Activated T-cell treated with anti-CD3 and anti-CD28 coated beads, Interleukin-2, amount 50 U/mL, for 72 hours (primary cell): ENCODE results near the gene ISYNA1. TPM values are rescaled to one million over a fixed set of nuclear protein-coding genes. Genes with fewer than 3 reads are reported as not detected.

Source experiments
- ATAC-seq, 2 donors: fragments of 150-1000 bp; cut with Tn5 transposase; replicated peaks in 1 of 2; 2 replicates each; pipeline ENCODE4 v1.10.0; 2021; ENCODE audit warnings: moderate library complexity in 2 of 2, mild to moderate bottlenecking in 1 of 2
- DNase-seq, 2 donors: peaks; one replicate each; pipeline ENCODE4 v3.0.0; 2021 to 2022; ENCODE audit warnings: mixed read lengths in 1 of 2
- H3K27ac Mint-ChIP-seq: one replicate; pipeline ENCODE4 v1.8.0; 2022; ENCODE audit warnings: mild to moderate bottlenecking, moderate library complexity, mixed read lengths
- H3K27me3 Mint-ChIP-seq: one replicate; pipeline ENCODE4 v1.8.0; 2022; ENCODE audit warnings: low read depth, mixed read lengths
- H3K36me3 Mint-ChIP-seq, 2 donors: one replicate each; pipeline ENCODE4 v1.8.0; 2022; ENCODE audit warnings: mixed read lengths in 2 of 2, mild to moderate bottlenecking in 1 of 2; ENCODE audit not compliant: insufficient read depth in 2 of 2
- H3K4me1 Mint-ChIP-seq: one replicate; pipeline ENCODE4 v1.8.0; 2022; ENCODE audit warnings: low read depth, mixed read lengths
- H3K4me3 Mint-ChIP-seq, 2 donors: one replicate each; pipeline ENCODE4 v1.8.0; 2022; ENCODE audit warnings: mild to moderate bottlenecking in 2 of 2, mixed read lengths in 2 of 2, moderate library complexity in 2 of 2
- H3K9me3 Mint-ChIP-seq, 2 donors: one replicate each; pipeline ENCODE4 v1.8.0; 2022; ENCODE audit warnings: mixed read lengths in 2 of 2
- total RNA-seq, 2 donors: library from RNA; stranded (reverse); gene quantifications; one replicate each; pipeline ENCODE4 v1.2.3, GENCODE V29; 2022

Gene ISYNA1
- total RNA-seq, 2 donors from 2014 or later: 20.5 to 24.8 TPM

- Mint-ChIP-seq H3K4me3 (no peak overlapping the region), H3K27ac (no peak overlapping the region), H3K27me3 (no peaks in the 10 kb centered on the region), H3K36me3 (peaks cover 2 to 6% of the 10 kb centered on the region in 2 donors), H3K4me1 (peaks cover 6% of the 10 kb centered on the region), H3K9me3 (no peaks in the 10 kb centered on the region)
- no peak for DNase-seq
- ATAC-seq: no peak
Measured at GRCh38 chr19:18460900-18461299, 23.0 kb upstream of the ISYNA1 start.

DNA sequence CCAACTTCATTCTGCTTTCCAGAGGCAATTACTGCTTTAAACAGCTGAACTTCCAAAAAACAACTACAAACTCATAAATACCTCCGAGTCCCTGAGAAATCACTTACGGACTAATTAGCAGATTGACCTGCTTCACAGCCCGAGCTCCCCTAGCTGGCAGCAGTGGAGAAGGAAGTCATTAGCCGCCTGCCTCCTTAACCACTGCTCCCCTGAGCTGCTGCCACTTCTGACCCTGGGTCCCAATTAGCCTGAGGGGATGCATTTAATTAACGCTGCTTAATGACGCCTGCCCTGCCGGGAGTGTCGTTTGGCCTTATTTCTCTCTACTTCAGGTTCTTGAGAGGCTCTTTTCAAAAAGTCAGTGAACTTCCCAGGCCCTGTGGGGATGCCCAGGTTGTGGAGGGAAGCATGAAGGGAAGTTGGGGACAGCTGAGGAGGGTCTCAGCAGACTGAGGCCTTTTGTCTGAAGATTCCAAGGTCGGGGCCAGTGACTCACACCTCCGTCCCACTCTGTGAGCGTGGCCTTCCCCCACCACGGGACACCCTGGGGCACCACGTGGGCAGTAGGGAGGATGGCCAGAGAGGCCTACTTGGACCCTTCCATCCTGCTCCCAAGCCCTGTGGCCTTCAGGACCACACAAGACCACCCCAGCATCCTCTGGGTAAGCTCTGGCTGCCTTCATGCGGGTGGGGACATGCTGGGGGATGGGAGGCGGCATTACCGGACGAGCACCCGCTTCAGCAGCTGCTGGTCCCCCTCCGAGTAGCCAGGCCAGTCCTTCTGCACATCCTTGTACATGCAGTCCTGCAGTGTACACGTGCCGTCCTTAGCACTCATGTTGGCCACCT lies 19.8 kb upstream of the ISYNA1 start:
- Mint-ChIP-seq H3K27me3 (no peaks in the 10 kb centered on the region), H3K36me3 (peaks cover 0 to 7% of the 10 kb centered on the region in 2 donors), H3K27ac (no peak overlapping the region), H3K4me3 (no peak overlapping the region), H3K9me3 (no peaks in the 10 kb centered on the region), H3K4me1 (no peaks in the 10 kb centered on the region)
- DNase-seq (no peak), ATAC-seq (no peak)

DNA sequence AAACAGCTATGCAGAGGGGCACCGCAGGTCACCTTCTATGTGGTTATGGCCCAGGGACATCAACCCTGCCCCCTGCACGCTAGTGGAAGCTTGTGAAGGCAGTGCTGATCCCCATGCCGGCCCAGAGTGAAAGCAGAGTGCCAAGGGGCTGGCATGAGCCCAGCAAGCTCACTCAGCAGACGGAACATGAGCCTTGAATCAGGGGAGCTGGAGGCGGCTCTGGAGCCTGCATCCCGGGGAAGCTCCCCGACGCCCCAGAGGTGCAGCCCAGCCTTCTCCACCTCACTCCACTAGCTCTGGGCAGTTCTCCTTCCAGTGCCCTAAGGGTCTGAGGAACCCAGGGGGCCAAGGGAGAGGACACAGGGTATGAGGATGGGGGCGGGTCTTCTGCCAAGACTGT lies 19.0 kb upstream of the ISYNA1 start:
- H3K36me3 Mint-ChIP-seq: peaks cover 0 to 7% of the 10 kb centered on the region in 2 donors

DNA sequence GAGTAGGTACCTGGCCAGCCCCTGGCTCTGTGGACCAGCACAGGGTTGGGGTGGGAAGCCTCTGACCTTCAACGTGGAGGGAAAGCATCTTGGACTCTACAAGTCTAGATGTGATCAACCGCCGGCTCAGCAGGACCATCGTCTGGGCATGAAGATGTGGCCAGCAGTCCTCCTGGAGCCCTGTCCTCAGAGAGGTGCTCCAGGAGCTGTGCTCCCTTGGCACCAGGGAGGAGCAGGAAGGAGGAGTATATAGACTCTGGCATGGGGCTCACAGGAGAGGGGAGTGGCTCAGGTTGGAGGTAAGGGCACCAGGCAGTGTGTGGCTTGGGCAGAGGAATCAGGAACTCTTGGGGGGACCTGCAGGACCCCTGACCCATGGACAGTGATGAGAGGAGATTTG lies 18.3 kb upstream of the ISYNA1 start:
- no peak overlapping the region for H3K27ac Mint-ChIP-seq
- ATAC-seq (no peak), DNase-seq (no peak)
- no peaks in the 10 kb centered on the region for H3K9me3 Mint-ChIP-seq
- H3K27me3 Mint-ChIP-seq: no peaks in the 10 kb centered on the region
- no peak overlapping the region for H3K4me3 Mint-ChIP-seq
- no peaks in the 10 kb centered on the region for H3K4me1 Mint-ChIP-seq
- peaks cover 0 to 4% of the 10 kb centered on the region in 2 donors for H3K36me3 Mint-ChIP-seq

More for the DNA sequence above, 19.0 kb upstream of the ISYNA1 start:
- no peak for ATAC-seq
- H3K27me3 Mint-ChIP-seq: no peaks in the 10 kb centered on the region
- H3K4me3 Mint-ChIP-seq: no peak overlapping the region
- H3K27ac Mint-ChIP-seq: no peak overlapping the region
- no peaks in the 10 kb centered on the region for H3K4me1 Mint-ChIP-seq
- no peak for DNase-seq
- no peaks in the 10 kb centered on the region for H3K9me3 Mint-ChIP-seq

GRCh38 chr19:18453269-18454024 lies 15.5 kb upstream of the ISYNA1 start:
- H3K27ac Mint-ChIP-seq: no peak overlapping the region
- no peaks in the 10 kb centered on the region for H3K9me3 Mint-ChIP-seq
- DNase-seq (no peak), ATAC-seq (no peak)
- H3K4me3 Mint-ChIP-seq: no peak overlapping the region
- peaks cover 1 to 11% of the 10 kb centered on the region in 2 donors for H3K36me3 Mint-ChIP-seq
- H3K4me1 Mint-ChIP-seq: no peaks in the 10 kb centered on the region
- no peaks in the 10 kb centered on the region for H3K27me3 Mint-ChIP-seq

- H3K36me3 Mint-ChIP-seq: peaks cover 1 to 14% of the 10 kb centered on the region in 2 donors
- H3K9me3 Mint-ChIP-seq: no peaks in the 10 kb centered on the region
- no peak for DNase-seq
- no peak for ATAC-seq
- H3K27me3 Mint-ChIP-seq: no peaks in the 10 kb centered on the region
- peak overlapping the region; percentile 3 for H3K27ac Mint-ChIP-seq
- no peak overlapping the region for H3K4me3 Mint-ChIP-seq
- H3K4me1 Mint-ChIP-seq: no peaks in the 10 kb centered on the region
Measured at GRCh38 chr19:18452386-18452785, 14.5 kb upstream of the ISYNA1 start.

GRCh38 chr19:18450931-18451836 lies 13.3 kb upstream of the ISYNA1 start:
- Mint-ChIP-seq H3K4me3 (no peak overlapping the region), H3K27me3 (no peaks in the 10 kb centered on the region), H3K36me3 (peaks cover 1 to 12% of the 10 kb centered on the region in 2 donors), H3K9me3 (no peaks in the 10 kb centered on the region), H3K4me1 (no peaks in the 10 kb centered on the region), H3K27ac (no peak overlapping the region)
- peak; percentile 83 to 84 for ATAC-seq
- peak; percentile 84 to 91 for DNase-seq

DNA sequence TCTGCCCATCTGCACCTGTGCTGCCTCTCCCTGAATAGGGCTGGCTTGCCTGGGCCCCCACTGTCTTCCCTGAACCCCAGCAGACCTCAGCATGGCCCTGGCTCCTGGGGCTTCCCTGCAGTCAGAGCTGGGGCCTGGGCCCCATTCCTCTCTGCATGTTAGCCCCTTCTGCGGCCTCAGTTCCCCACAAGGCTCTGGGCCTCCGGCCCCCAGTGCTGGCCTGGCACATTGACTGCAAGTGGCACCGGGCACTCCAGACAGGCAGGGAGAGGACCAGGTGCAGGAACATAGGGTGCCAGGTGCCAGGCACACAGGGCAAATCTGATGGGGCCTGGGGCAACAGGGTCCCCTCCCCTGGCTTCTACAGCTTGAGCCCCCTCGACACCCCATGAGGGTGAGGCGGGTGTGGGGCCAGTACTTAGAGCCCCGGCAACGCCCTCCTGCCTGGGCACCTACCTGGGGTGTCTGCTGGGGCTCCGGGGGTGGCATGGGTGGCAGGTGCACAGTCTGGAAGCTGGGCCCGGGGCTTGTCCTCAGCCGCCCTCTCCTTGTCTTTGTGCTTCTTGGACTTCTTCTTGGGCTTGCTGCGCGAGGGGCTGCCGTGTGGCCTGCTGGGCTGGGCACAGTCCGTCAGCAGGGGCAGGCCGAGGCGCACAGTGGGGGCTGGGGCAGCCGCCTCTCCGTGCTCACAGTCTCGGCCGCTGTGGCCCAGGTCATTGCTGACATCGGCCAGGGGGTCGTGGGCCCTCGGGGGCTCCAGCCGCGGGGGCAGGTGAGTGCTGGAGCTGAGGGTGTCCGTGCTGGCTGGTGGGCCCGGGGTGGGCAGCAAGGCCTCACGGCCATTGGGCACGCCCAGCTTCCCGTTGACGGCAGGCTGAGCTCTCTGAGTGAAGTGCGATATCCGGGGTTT lies 12.3 kb upstream of the ISYNA1 start:
- no peak overlapping the region for H3K4me3 Mint-ChIP-seq
- ATAC-seq: peak in 1 of 2 donors; percentile 6
- H3K4me1 Mint-ChIP-seq: no peaks in the 10 kb centered on the region
- H3K27ac Mint-ChIP-seq: no peak overlapping the region
- H3K9me3 Mint-ChIP-seq: no peaks in the 10 kb centered on the region
- no peaks in the 10 kb centered on the region for H3K27me3 Mint-ChIP-seq
- H3K36me3 Mint-ChIP-seq: peaks cover 1 to 10% of the 10 kb centered on the region in 2 donors
- DNase-seq: no peak

DNA sequence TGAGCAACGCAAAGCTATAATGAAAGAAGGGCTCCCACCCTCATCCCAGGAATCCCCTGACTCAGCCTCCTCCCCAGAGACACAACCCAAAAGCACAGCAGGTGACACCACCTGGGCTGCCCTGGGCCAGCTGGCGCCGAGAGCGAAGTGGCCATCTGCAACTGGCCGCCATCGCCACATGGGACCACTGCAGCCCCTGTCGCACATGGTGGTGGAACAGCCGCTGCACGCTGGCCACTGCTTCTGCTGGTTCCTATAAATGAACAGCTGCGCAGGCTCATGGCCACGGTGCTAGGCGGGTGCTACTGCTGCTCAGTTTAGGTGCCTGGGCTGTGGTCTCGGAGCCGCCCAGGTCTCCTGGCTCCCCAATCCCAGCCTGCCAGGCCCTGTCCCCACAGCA lies 11.6 kb upstream of the ISYNA1 start:
- H3K4me1 Mint-ChIP-seq: no peaks in the 10 kb centered on the region
- no peaks in the 10 kb centered on the region for H3K9me3 Mint-ChIP-seq
- ATAC-seq (no peak), DNase-seq (no peak)
- H3K36me3 Mint-ChIP-seq: peaks cover 1 to 10% of the 10 kb centered on the region in 2 donors
- H3K27ac Mint-ChIP-seq: no peak overlapping the region
- no peaks in the 10 kb centered on the region for H3K27me3 Mint-ChIP-seq
- no peak overlapping the region for H3K4me3 Mint-ChIP-seq

- H3K27ac Mint-ChIP-seq: no peak overlapping the region
- peaks cover 7% of the 10 kb centered on the region for H3K4me1 Mint-ChIP-seq
- peaks cover 6 to 16% of the 10 kb centered on the region in 2 donors for H3K36me3 Mint-ChIP-seq
- no peak overlapping the region for H3K4me3 Mint-ChIP-seq
- H3K9me3 Mint-ChIP-seq: peaks cover 3 to 4% of the 10 kb centered on the region in 2 donors
- ATAC-seq: no peak
- DNase-seq: no peak
- no peaks in the 10 kb centered on the region for H3K27me3 Mint-ChIP-seq
Measured at GRCh38 chr19:18446811-18447359, 9.0 kb upstream of the ISYNA1 start.

- Mint-ChIP-seq H3K9me3 (peaks cover 3 to 4% of the 10 kb centered on the region in 2 donors), H3K36me3 (peaks cover 6 to 16% of the 10 kb centered on the region in 2 donors), H3K4me3 (no peak overlapping the region), H3K4me1 (peaks cover 7% of the 10 kb centered on the region), H3K27ac (no peak overlapping the region), H3K27me3 (no peaks in the 10 kb centered on the region)
- DNase-seq (no peak), ATAC-seq (no peak)
Measured at GRCh38 chr19:18446145-18446810, 8.3 kb upstream of the ISYNA1 start.
